NT2/D1 (cell line): ENCODE measurements around the gene SORL1.

Experiments used
- DNase-seq: peaks from one replicate; pipeline ENCODE4 v3.0.0-alpha.2; 2011; ENCODE audit warnings: low read depth, low spot score
- H3K27me3 ChIP-seq: 2 replicates; pipeline ENCODE4 v1.6.0; 2011; ENCODE audit warnings: mild to moderate bottlenecking; ENCODE audit not compliant: insufficient read length, insufficient read depth
- H3K36me3 ChIP-seq: 2 replicates; pipeline ENCODE4 v1.6.1; 2011; ENCODE audit warnings: mild to moderate bottlenecking, low read length, mixed read lengths; ENCODE audit not compliant: insufficient read depth, insufficient read length
- H3K4me1 ChIP-seq: 2 replicates; pipeline ENCODE4 v1.5.1; 2011; ENCODE audit not compliant: insufficient read depth, insufficient read length
- H3K4me3 ChIP-seq: 2 replicates; pipeline ENCODE4 v1.5.1; 2011; ENCODE audit warnings: low read depth; ENCODE audit not compliant: insufficient read length
- H3K9ac ChIP-seq: 2 replicates; pipeline ENCODE4 v1.6.0; 2011; ENCODE audit warnings: low read depth; ENCODE audit not compliant: insufficient read length
- H3K9me3 ChIP-seq: 2 replicates; pipeline ENCODE4 v1.5.1; 2011; ENCODE audit warnings: mild to moderate bottlenecking, low read length; ENCODE audit not compliant: insufficient read depth
- SUZ12 ChIP-seq: IDR thresholded peaks from 2 replicates; pipeline ENCODE4 v1.6.1; 2011; ENCODE audit not compliant: insufficient read length, insufficient read depth; ENCODE audit errors: extremely low read depth
- YY1 ChIP-seq: IDR thresholded peaks from 2 replicates; pipeline ENCODE4 v1.6.1; 2011; ENCODE audit not compliant: insufficient read length, insufficient read depth
- ZNF274 ChIP-seq: IDR thresholded peaks from 2 replicates; pipeline ENCODE4 v1.6.1; 2011; ENCODE audit warnings: mild to moderate bottlenecking, low read depth, low read length

SORL1 gene

DNA sequence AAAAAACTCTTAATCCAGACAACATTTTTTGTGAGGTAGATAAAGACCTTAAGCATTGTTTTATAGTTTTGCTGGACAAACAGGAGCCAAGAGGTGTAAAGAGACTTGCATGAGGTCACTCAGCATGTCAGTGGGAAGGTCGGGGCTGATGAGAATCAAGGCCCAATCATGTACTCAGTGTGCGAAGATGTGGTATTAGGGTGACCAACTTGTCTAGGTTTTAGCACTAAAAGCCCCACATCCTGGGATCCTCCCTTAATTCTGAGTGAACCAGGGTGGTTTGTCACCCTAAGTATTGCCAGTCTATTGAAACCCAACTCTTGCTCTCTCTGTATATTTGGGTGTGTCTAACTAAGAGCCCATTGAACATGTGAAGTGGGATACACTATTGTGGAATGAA, 20.2 kb downstream of the SORL1 start:
- Histone ChIP-seq H3K9me3 (no peaks in the 10 kb centered on the region), H3K9ac (no peak overlapping the region), H3K36me3 (peaks cover 5% of the 10 kb centered on the region), H3K4me3 (no peak overlapping the region), H3K27me3 (no peaks in the 10 kb centered on the region), H3K4me1 (peaks cover under 1% of the 10 kb centered on the region)
- DNase-seq: no peak
- TF ChIP-seq YY1 (no peak), SUZ12 (no peak), ZNF274 (no peak)

- TF ChIP-seq ZNF274 (no peak), YY1 (no peak), SUZ12 (no peak)
- Histone ChIP-seq H3K4me3 (no peak overlapping the region), H3K4me1 (no peaks in the 10 kb centered on the region), H3K9ac (no peak overlapping the region), H3K27me3 (no peaks in the 10 kb centered on the region), H3K9me3 (no peaks in the 10 kb centered on the region), H3K36me3 (peaks cover 8% of the 10 kb centered on the region)
- no peak for DNase-seq
Observed at GRCh38 chr11:121473064-121473777, 21.1 kb downstream of the SORL1 start.

DNA sequence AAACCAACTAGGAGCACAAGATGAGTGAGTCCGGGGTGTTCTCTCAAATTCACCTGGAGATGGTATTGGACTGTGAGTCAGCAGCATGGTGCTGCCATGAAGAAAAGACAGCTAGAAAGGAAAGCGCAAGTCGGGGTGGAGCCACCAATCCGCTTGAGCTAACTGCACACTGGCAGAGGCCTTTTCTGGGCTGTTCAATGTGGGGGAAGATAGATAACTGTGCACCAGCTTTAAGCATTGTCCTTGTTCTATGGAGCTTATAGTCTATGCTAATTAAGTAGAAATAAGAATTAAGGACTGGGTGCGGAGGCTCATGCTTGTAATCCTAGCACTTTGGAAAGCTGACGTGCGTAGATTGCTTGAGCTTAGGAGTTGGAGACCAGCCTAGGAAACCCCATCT, 22.6 kb downstream of the SORL1 start:
- Histone ChIP-seq H3K27me3 (no peaks in the 10 kb centered on the region), H3K9me3 (no peaks in the 10 kb centered on the region), H3K36me3 (peaks cover 11% of the 10 kb centered on the region), H3K9ac (no peak overlapping the region), H3K4me1 (peaks cover 8% of the 10 kb centered on the region), H3K4me3 (no peak overlapping the region)
- no peak for DNase-seq
- no peak for TF ChIP-seq YY1
- TF ChIP-seq ZNF274: no peak
- TF ChIP-seq SUZ12: no peak

- TF ChIP-seq ZNF274 (no peak), SUZ12 (no peak), YY1 (no peak)
- Histone ChIP-seq H3K9ac (no peak overlapping the region), H3K36me3 (peaks cover 6% of the 10 kb centered on the region), H3K9me3 (no peaks in the 10 kb centered on the region), H3K4me3 (no peak overlapping the region), H3K27me3 (no peaks in the 10 kb centered on the region), H3K4me1 (peaks cover 11% of the 10 kb centered on the region)
- DNase-seq: no peak
Observed at GRCh38 chr11:121476379-121477032, 24.4 kb downstream of the SORL1 start.

DNA sequence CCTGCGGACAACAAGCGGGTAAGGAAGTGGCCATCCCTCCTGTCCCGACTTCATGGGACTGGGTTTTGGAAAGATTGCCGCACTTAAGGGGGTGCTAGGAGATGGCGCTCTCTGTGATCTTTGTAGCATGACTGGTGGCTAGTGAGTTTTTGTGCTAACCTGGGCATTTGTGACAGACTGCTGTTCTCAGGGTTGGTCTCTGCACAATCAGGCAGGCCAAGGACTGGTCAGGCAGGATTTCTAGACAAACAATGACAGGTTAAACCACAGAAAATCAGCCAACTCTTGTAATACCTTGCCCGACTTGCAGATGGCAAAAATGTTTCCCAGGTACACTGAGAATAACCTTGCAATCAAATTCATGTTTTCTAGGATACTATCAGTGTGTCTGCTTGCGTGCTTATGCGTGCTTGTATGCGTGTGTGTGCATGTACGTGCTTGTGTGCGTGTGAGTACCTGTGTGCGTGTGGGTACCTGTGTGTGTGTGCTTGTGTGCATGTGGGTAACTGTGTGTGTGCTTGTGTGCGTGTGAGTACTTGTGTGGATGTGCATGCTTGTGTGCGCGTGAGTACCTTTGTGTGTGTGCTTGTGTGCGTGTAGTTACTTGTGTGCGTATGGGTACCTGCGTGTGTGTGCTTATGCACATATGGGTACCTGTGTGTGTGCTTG, 26.2 kb downstream of the SORL1 start:
- Histone ChIP-seq H3K9me3 (no peaks in the 10 kb centered on the region), H3K4me3 (no peak overlapping the region), H3K36me3 (peaks cover 6% of the 10 kb centered on the region), H3K4me1 (peaks cover 11% of the 10 kb centered on the region), H3K9ac (peak overlapping the region; percentile 63), H3K27me3 (no peaks in the 10 kb centered on the region)
- no peak for DNase-seq
- TF ChIP-seq ZNF274 (no peak), SUZ12 (no peak), YY1 (no peak)

GRCh38 chr11:121478895-121479697, 27.0 kb downstream of the SORL1 start:
- Histone ChIP-seq H3K4me3 (no peak overlapping the region), H3K27me3 (no peaks in the 10 kb centered on the region), H3K4me1 (peaks cover 11% of the 10 kb centered on the region), H3K36me3 (peaks cover 6% of the 10 kb centered on the region), H3K9ac (peak overlapping the region; percentile 63), H3K9me3 (no peaks in the 10 kb centered on the region)
- TF ChIP-seq YY1 (no peak), SUZ12 (no peak), ZNF274 (no peak)
- peak; percentile 56 for DNase-seq
